GM12878 (cell line): ENCODE measurements around the gene UNC119. TPM values are rescaled to one million over a fixed set of nuclear protein-coding genes. Genes with fewer than 3 reads are reported as not detected.

Experiments
- ATAC-seq: fragments of 200-7000 bp; cut with Tn5 transposase; 3 replicates; pipeline ENCODE4 v1.9.1; 2020; ENCODE audit warnings: mild to moderate bottlenecking, moderate library complexity
- BruUV-seq: library from RNA; stranded (reverse); fragments of 400-500 nt; replicated peaks from 2 replicates; lab custom pipeline; 2021; lab: Mats Ljungman, UMichigan
- CTCF ChIA-PET: fragments of 300-600 bp; sonication (Branson Sonifier 250); formaldehyde crosslinking; extraction: SDS; loops from one replicate; lab custom pipeline; 2021; ENCODE audit warnings: inconsistent platforms; lab: Yijun Ruan, JAX
- POLR2A ChIA-PET: fragments of 350-600 bp; formaldehyde crosslinking; extraction: SDS; loops from one replicate; lab custom pipeline; 2021; ENCODE audit warnings: inconsistent platforms; lab: Charles Lee
- RAD21 ChIA-PET: fragments of 300-600 bp; sonication (Branson Sonifier 250); formaldehyde crosslinking; loops from one replicate; lab custom pipeline; 2023; ENCODE audit warnings: antibody characterized with exemption; ENCODE audit not compliant: unreplicated experiment; lab: Charles Lee
- SMC1A ChIA-PET: fragments of 300-600 bp; sonication (Branson Sonifier 250); formaldehyde crosslinking; loops from one replicate; lab custom pipeline; 2023; ENCODE audit not compliant: unreplicated experiment, uncharacterized antibody; lab: Charles Lee
- DNase-seq: peaks from one replicate; pipeline ENCODE4 v3.0.0-alpha.2; 2011; ENCODE audit warnings: low read depth, low spot score
- FAIRE-seq: peaks from 3 replicates; lab custom pipeline; 2011; peaks lifted over from hg19 to GRCh38; lab: Jason Lieb, UNC
- H2AFZ ChIP-seq: 2 replicates; pipeline ENCODE4 v1.6.0; 2011; ENCODE audit warnings: low read depth, low read length, control low read depth; ENCODE audit not compliant: control insufficient read depth
- H3K27ac ChIP-seq: 2 replicates; pipeline ENCODE4 v1.5.1; 2011; ENCODE audit warnings: control low read depth; ENCODE audit not compliant: control insufficient read depth, insufficient read depth
- H3K27me3 ChIP-seq, 2 experiments: replicated peaks in 1 of 2; 2 replicates each; pipeline versions ENCODE4 v1.6.0 to v1.6.1; 2011; ENCODE audit warnings: low read length in 1 of 2; ENCODE audit not compliant: control insufficient read depth in 2 of 2, insufficient read depth in 2 of 2
- H3K36me3 ChIP-seq, 2 experiments: 2 replicates each; pipeline ENCODE4 v1.5.1; 2011; ENCODE audit warnings: low read length in 1 of 2; ENCODE audit not compliant: control insufficient read depth in 2 of 2, insufficient read depth in 2 of 2
- H3K4me1 ChIP-seq: 2 replicates; pipeline ENCODE4 v1.6.1; 2011; ENCODE audit warnings: mild to moderate bottlenecking, low read length, moderate library complexity, mixed read lengths; ENCODE audit not compliant: control insufficient read depth, insufficient read depth
- H3K4me2 ChIP-seq: 2 replicates; pipeline ENCODE4 v1.6.0; 2011; ENCODE audit warnings: control low read depth; ENCODE audit not compliant: control insufficient read depth, insufficient read depth
- H3K4me3 ChIP-seq: fragments of 200-600 bp; sonication (generic); 2 replicates; pipeline ENCODE4 v1.5.1; 2016
- H3K79me2 ChIP-seq: 2 replicates; pipeline ENCODE4 v1.6.0; 2011; ENCODE audit warnings: low read length; ENCODE audit not compliant: control insufficient read depth, insufficient read depth
- H3K9ac ChIP-seq: 2 replicates; pipeline ENCODE4 v1.8.0; 2011; ENCODE audit warnings: low read length, control low read depth, mixed read lengths; ENCODE audit not compliant: control insufficient read depth, insufficient read depth
- H3K9me3 ChIP-seq: replicated peaks from 3 replicates; pipeline ENCODE4 v1.5.1; 2011; ENCODE audit warnings: mild to moderate bottlenecking, low read length; ENCODE audit not compliant: control insufficient read depth, insufficient read depth
- H4K20me1 ChIP-seq: 2 replicates; pipeline ENCODE4 v1.6.0; 2011; ENCODE audit not compliant: control insufficient read depth, insufficient read depth
- HDAC2 ChIP-seq: fragments of 200-600 bp; sonication (generic); IDR thresholded peaks from 2 replicates; pipeline ENCODE4 v1.6.1; 2017
- NRF1 ChIP-seq: conservative IDR thresholded peaks from 2 replicates; pipeline ENCODE4 v1.6.1; 2011; ENCODE audit warnings: mild to moderate bottlenecking, low read depth, low read length, improper control_type of control experiment
- PAX8 ChIP-seq: fragments of 450-650 bp; IDR thresholded peaks from 2 replicates; pipeline ENCODE4 v1.6.1; 2017; ENCODE audit warnings: mild to moderate bottlenecking, moderate library complexity
- RB1 ChIP-seq: fragments of 450-650 bp; formaldehyde crosslinking; IDR thresholded peaks from 2 replicates; pipeline ENCODE4 v1.6.1; 2017; ENCODE audit warnings: mild to moderate bottlenecking, borderline replicate concordance
- SMC3 ChIP-seq: IDR thresholded peaks from 2 replicates; pipeline ENCODE4 v1.6.1; 2011; ENCODE audit warnings: low read length, improper control_type of control experiment, borderline replicate concordance
- YBX1 ChIP-seq: fragments of 450-650 bp; IDR thresholded peaks from 2 replicates; pipeline ENCODE4 v1.6.1; 2016; ENCODE audit warnings: antibody characterized with exemption
- YY1 ChIP-seq: IDR thresholded peaks from 2 replicates; pipeline ENCODE4 v1.6.1; 2011; ENCODE audit warnings: low read depth, mild to moderate bottlenecking, low read length
- ZNF622 ChIP-seq: fragments of 450-650 bp; IDR thresholded peaks from 2 replicates; pipeline ENCODE4 v1.6.1; 2017; ENCODE audit warnings: mild to moderate bottlenecking, inconsistent platforms
- WGBS: methylation state at CpG from one replicate; pipeline ENCODE4 v1.1.6; 2016; ENCODE audit warnings: low lambda C conversion rate; ENCODE audit not compliant: insufficient replicate concordance, insufficient coverage; ENCODE audit errors: missing lambda C conversion rate; 5-methylcytosine and 5-hydroxymethylcytosine counted together
- in situ Hi-C: fragments of 300-500 bp; cut with MboI; formaldehyde crosslinking; loops from 9 replicates; pipeline ENCODE4 v1.14.3; 2018; ENCODE audit warnings: mixed read lengths
- intact Hi-C: fragments of 100-400 bp; cut with micrococcal nuclease; formaldehyde crosslinking; loops from one replicate; pipeline ENCODE4 v1.14.2; 2022; ENCODE audit not compliant: unreplicated experiment
- polyA plus RNA-seq, 11 experiments: library from polyadenylated mRNA; depleted of rRNA in 4 of 11; unstranded in 6 of 11; stranded (reverse) in 5 of 11; fragments of >200 nt; fragmentation: Nextera tagmentation in 4 of 11; fragmentation: Illumina TruSeq in 1 of 11; extraction: Ambion mirVana in 4 of 11; extraction: Trizol in 1 of 11; gene quantifications; 1 replicate in 1 of 11; 2 replicates in 10 of 11; pipeline versions ENCODE4 v1.2.1 to v1.2.3, GENCODE V29; 2011 to 2016; ENCODE audit warnings: inconsistent platforms in 2 of 11, missing spikeins in 2 of 11, low read depth in 1 of 11
- total RNA-seq, 4 experiments: library from RNA; depleted of rRNA in 3 of 4; stranded (reverse); fragments of >200 nt in 3 of 4; fragmentation: Illumina TruSeq in 1 of 4; extraction: Trizol in 1 of 4; gene quantifications; 2 replicates each; pipeline versions ENCODE4 v1.2.1 to v1.2.3, GENCODE V29; 2013 to 2021
- TF ChIP-seq, protein P1 (sequence below): fragments of 450-650 bp; IDR thresholded peaks from 2 replicates; pipeline ENCODE4 v1.6.1; 2018; ENCODE audit warnings: borderline replicate concordance, mild to moderate bottlenecking; ENCODE audit not compliant: partially characterized antibody
- TF ChIP-seq, protein P2 (sequence below): fragments of 450-650 bp; formaldehyde crosslinking; IDR thresholded peaks from 2 replicates; pipeline ENCODE4 v1.4.0; 2022; ENCODE audit warnings: mild to moderate bottlenecking, moderate library complexity
- TF ChIP-seq, protein P3 (sequence below), 3 experiments: IDR thresholded peaks in 2 of 3; conservative IDR thresholded peaks in 1 of 3; 2 replicates each; pipeline ENCODE4 v1.5.1; 2011; ENCODE audit warnings: low read depth in 3 of 3, low read length in 3 of 3, mild to moderate bottlenecking in 3 of 3, control low read depth in 2 of 3, moderate library complexity in 2 of 3, inconsistent platforms in 1 of 3, mixed read lengths in 1 of 3; ENCODE audit not compliant: control insufficient read depth in 2 of 3, insufficient read depth in 1 of 3; ENCODE audit errors: extremely low read depth in 1 of 3
- TF ChIP-seq, protein P4 (sequence below): IDR thresholded peaks from 2 replicates; pipeline ENCODE4 v1.6.1; 2012; ENCODE audit warnings: mild to moderate bottlenecking, low read depth, low read length

The UNC119 gene
- total and polyA plus RNA-seq, 10 of the 15 experiments (the other 5 are each of a cell fraction or from before 2014, with no cell fraction given) = 2.7 to 436 (median 57.8) TPM

DNA sequence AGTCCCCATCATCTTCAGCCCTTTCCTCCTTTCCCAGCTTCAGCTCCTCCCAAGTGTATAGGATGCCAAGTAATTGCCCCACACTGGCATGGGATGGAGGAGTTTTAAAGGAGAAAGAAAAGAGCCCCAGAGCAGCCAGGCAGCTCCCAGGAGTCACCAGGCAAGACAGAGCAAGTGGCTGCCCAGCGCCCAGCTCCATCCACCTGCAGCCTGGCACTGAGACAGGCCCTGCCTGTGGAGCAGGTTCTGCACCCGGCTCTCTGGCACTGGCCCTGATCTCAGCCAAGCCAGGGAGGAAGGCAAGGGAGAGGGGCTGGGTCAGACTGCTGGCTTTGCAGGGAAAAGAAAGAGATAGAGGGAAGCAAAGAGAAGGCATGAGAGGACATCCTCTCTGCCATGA, 24.6 kb downstream of the UNC119 start (continued):
- TF ChIP-seq PAX8 (no peak), SMC3 (no peak), YBX1 (no peak)
- TF ChIP-seq, protein P1, sequence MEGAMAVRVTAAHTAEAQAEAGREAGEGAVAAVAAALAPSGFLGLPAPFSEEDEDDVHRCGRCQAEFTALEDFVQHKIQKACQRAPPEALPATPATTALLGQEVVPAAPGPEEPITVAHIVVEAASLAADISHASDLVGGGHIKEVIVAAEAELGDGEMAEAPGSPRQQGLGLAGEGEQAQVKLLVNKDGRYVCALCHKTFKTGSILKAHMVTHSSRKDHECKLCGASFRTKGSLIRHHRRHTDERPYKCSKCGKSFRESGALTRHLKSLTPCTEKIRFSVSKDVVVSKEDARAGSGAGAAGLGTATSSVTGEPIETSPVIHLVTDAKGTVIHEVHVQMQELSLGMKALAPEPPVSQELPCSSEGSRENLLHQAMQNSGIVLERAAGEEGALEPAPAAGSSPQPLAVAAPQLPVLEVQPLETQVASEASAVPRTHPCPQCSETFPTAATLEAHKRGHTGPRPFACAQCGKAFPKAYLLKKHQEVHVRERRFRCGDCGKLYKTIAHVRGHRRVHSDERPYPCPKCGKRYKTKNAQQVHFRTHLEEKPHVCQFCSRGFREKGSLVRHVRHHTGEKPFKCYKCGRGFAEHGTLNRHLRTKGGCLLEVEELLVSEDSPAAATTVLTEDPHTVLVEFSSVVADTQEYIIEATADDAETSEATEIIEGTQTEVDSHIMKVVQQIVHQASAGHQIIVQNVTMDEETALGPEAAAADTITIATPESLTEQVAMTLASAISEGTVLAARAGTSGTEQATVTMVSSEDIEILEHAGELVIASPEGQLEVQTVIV = no peak

DNA sequence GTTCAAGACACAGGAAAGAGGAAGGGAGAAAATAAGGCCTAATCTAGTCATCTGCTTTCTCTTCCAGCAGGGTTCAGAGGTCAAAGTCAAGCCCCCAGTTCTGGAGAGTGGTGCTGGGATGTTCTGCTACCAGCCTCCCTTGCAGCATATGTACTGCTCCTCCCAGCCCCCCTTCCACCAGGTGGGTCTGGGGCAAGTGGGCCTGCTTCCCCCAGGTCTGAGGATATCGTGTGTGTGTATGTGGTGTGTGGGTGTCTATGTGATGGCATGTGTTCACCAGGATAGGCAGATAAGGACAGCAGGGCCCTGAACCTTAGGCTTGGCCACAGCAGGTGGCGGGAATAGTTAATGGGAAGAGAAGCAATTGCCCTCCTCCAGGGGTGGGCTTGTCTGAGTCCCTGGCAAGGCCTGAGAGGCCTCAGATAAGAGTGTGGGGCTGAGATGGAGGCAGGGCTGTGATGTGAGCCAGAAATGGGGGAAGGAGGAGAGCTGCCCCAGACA, 25.2 kb downstream of the UNC119 start:
- ChIA-PET POLR2A (no interaction called here), SMC1A (no interaction called here), CTCF (interaction anchor here (1.5 to 1.6 kb wide), 2 partner anchors 14 to 30 kb away, joined by 4 to 6 read pairs; no protein-coding TSS in a partner anchor), RAD21 (no interaction called here)
- Histone ChIP-seq H3K4me2 (no peak overlapping the region), H3K27me3 (no peaks in the 10 kb centered on the region; a peak in 1 of 4 replicates), H3K27ac (no peak overlapping the region), H3K36me3 (no peaks in the 10 kb centered on the region; a peak in 1 of 4 replicates), H3K4me3 (no peak overlapping the region), H4K20me1 (no peaks in the 10 kb centered on the region), H3K9me3 (no peaks in the 10 kb centered on the region), H3K9ac (no peak overlapping the region), H2AFZ (no peak overlapping the region), H3K4me1 (no peaks in the 10 kb centered on the region), H3K79me2 (no peaks in the 10 kb centered on the region)
- in situ Hi-C loops = no loop called here
- FAIRE-seq (no peak), ATAC-seq (no peak), DNase-seq (no peak)
- 38% methylated on average over 2 of the region's 2 CpGs for WGBS
- no TSS peak for BruUV-seq
- intact Hi-C loops = no loop called here
- TF ChIP-seq, protein P2, sequence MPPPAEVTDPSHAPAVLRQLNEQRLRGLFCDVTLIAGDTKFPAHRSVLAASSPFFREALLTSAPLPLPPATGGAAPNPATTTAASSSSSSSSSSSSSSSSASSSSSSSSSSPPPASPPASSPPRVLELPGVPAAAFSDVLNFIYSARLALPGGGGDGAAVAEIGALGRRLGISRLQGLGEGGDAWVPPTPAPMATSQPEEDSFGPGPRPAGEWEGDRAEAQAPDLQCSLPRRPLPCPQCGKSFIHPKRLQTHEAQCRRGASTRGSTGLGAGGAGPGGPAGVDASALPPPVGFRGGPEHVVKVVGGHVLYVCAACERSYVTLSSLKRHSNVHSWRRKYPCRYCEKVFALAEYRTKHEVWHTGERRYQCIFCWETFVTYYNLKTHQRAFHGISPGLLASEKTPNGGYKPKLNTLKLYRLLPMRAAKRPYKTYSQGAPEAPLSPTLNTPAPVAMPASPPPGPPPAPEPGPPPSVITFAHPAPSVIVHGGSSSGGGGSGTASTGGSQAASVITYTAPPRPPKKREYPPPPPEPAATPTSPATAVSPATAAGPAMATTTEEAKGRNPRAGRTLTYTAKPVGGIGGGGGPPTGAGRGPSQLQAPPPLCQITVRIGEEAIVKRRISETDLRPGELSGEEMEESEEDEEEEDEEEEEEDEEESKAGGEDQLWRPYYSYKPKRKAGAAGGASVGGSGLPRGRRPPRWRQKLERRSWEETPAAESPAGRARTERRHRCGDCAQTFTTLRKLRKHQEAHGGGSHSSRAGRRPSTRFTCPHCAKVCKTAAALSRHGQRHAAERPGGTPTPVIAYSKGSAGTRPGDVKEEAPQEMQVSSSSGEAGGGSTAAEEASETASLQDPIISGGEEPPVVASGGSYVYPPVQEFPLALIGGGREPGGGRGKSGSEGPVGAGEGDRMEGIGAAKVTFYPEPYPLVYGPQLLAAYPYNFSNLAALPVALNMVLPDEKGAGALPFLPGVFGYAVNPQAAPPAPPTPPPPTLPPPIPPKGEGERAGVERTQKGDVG = no peak
- TF ChIP-seq NRF1 (no peak), ZNF622 (no peak), YY1 (no peak), HDAC2 (no peak), RB1 (no peak)
- TF ChIP-seq, protein P3, sequence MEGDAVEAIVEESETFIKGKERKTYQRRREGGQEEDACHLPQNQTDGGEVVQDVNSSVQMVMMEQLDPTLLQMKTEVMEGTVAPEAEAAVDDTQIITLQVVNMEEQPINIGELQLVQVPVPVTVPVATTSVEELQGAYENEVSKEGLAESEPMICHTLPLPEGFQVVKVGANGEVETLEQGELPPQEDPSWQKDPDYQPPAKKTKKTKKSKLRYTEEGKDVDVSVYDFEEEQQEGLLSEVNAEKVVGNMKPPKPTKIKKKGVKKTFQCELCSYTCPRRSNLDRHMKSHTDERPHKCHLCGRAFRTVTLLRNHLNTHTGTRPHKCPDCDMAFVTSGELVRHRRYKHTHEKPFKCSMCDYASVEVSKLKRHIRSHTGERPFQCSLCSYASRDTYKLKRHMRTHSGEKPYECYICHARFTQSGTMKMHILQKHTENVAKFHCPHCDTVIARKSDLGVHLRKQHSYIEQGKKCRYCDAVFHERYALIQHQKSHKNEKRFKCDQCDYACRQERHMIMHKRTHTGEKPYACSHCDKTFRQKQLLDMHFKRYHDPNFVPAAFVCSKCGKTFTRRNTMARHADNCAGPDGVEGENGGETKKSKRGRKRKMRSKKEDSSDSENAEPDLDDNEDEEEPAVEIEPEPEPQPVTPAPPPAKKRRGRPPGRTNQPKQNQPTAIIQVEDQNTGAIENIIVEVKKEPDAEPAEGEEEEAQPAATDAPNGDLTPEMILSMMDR (IDR thresholded peaks at IDR 0.05 in 2 of 3, conservative IDR thresholded peaks at IDR 0.05 in 1 of 3; ENCODE audit: control insufficient read depth in 2 of 3, extremely low read depth in 1 of 3, insufficient read depth in 1 of 3, low read depth in 3 of 3, low read length in 3 of 3) = no peak
- TF ChIP-seq, protein P4, sequence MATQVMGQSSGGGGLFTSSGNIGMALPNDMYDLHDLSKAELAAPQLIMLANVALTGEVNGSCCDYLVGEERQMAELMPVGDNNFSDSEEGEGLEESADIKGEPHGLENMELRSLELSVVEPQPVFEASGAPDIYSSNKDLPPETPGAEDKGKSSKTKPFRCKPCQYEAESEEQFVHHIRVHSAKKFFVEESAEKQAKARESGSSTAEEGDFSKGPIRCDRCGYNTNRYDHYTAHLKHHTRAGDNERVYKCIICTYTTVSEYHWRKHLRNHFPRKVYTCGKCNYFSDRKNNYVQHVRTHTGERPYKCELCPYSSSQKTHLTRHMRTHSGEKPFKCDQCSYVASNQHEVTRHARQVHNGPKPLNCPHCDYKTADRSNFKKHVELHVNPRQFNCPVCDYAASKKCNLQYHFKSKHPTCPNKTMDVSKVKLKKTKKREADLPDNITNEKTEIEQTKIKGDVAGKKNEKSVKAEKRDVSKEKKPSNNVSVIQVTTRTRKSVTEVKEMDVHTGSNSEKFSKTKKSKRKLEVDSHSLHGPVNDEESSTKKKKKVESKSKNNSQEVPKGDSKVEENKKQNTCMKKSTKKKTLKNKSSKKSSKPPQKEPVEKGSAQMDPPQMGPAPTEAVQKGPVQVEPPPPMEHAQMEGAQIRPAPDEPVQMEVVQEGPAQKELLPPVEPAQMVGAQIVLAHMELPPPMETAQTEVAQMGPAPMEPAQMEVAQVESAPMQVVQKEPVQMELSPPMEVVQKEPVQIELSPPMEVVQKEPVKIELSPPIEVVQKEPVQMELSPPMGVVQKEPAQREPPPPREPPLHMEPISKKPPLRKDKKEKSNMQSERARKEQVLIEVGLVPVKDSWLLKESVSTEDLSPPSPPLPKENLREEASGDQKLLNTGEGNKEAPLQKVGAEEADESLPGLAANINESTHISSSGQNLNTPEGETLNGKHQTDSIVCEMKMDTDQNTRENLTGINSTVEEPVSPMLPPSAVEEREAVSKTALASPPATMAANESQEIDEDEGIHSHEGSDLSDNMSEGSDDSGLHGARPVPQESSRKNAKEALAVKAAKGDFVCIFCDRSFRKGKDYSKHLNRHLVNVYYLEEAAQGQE = no peak
